ENCODE results near the gene ADAM33. TPM values are rescaled to one million over a fixed set of nuclear protein-coding genes. Genes with fewer than 3 reads are reported as not detected.

ADAM33 gene
- polyA plus RNA-seq, 1 donor from 2014 or later: not detected

GRCh38 chr20:3621111-3621510 lies 60.7 kb downstream of the ADAM33 start:
- Histone ChIP-seq H4K20me1 (ENCODE audit: insufficient read depth) (no peaks in the 10 kb centered on the region), H3K79me2 (replicated peaks; ENCODE audit: insufficient read depth, low read length) (no peaks in the 10 kb centered on the region), H3K36me3 (ENCODE audit: insufficient read depth, low read length) (no peaks in the 10 kb centered on the region), H3K9me3 (ENCODE audit: low read length) (no peaks in the 10 kb centered on the region), H3K4me3 (ENCODE audit: low read length) (no peak overlapping the region), H3F3A (ENCODE audit: insufficient read depth, low read length, poor library complexity, severe bottlenecking) (no peaks in the 10 kb centered on the region), H3K9me2 (ENCODE audit: insufficient read depth, low read length) (no peaks in the 10 kb centered on the region), H3K4me2 (ENCODE audit: low read length) (no peak overlapping the region), H3K9ac (ENCODE audit: low read length) (no peak overlapping the region), H3K27ac (ENCODE audit: low read length) (no peak overlapping the region), H3K27me3 (ENCODE audit: insufficient read depth, low read depth, low read length) (no peaks in the 10 kb centered on the region), H2AFZ (ENCODE audit: low read depth, low read length) (no peak overlapping the region)
- no peak for TF ChIP-seq RAD21 (conservative IDR thresholded peaks at IDR 0.05)
- no peak for TF ChIP-seq MXI1 (conservative IDR thresholded peaks at IDR 0.05; ENCODE audit: poor library complexity, severe bottlenecking)
- no peak for TF ChIP-seq REST (IDR thresholded peaks at IDR 0.05; ENCODE audit: borderline replicate concordance)
- TF ChIP-seq EP300 (conservative IDR thresholded peaks at IDR 0.05; ENCODE audit: poor library complexity, severe bottlenecking): no peak
- no peak for TF ChIP-seq CTCF (IDR thresholded peaks at IDR 0.05; ENCODE audit: poor library complexity, severe bottlenecking)
- no peak for TF ChIP-seq TAF1 (IDR thresholded peaks at IDR 0.05; ENCODE audit: low read depth)
- TF ChIP-seq POLR2AphosphoS5 (IDR thresholded peaks at IDR 0.05): no peak
- TF ChIP-seq EZH2 (IDR thresholded peaks at IDR 0.05; ENCODE audit: borderline replicate concordance, insufficient read depth, low read length, poor library complexity, severe bottlenecking): no peak
- no peak for TF ChIP-seq SMC3 (conservative IDR thresholded peaks at IDR 0.05; ENCODE audit: poor library complexity)

Other genes with a start within 250 kb of the ADAM33 start
- gene ATRN, start 211.0 kb downstream of the ADAM33 start, polyA plus RNA-seq: 27.5 and 29.0 TPM in 2 replicates
- not detected in 2 replicates for gene GFRA4, start 18.6 kb downstream of the ADAM33 start, polyA plus RNA-seq
- gene SIGLEC1, start 30.6 kb upstream of the ADAM33 start, polyA plus RNA-seq: 0.12 TPM in 1 of 2 replicates, not detected in the other
- gene HSPA12B, start 50.7 kb upstream of the ADAM33 start, polyA plus RNA-seq: not detected in 2 replicates
- 39.8 and 48.7 TPM in 2 replicates for gene ADISSP, start 85.7 kb upstream of the ADAM33 start, polyA plus RNA-seq
- 0.58 and 2.8 TPM in 2 replicates for gene SPEF1, start 99.4 kb upstream of the ADAM33 start, polyA plus RNA-seq
- 37.9 and 46.6 TPM in 2 replicates for gene CENPB, start 104.7 kb upstream of the ADAM33 start, polyA plus RNA-seq
- 21.9 and 26.5 TPM in 2 replicates for gene CDC25B, start 114.3 kb upstream of the ADAM33 start, polyA plus RNA-seq
- 11.3 and 14.0 TPM in 2 replicates for gene AP5S1, start 138.5 kb upstream of the ADAM33 start, polyA plus RNA-seq
- 5.4 and 7.2 TPM in 2 replicates for gene MAVS, start 164.8 kb upstream of the ADAM33 start, polyA plus RNA-seq
- gene PANK2, start 207.4 kb upstream of the ADAM33 start, polyA plus RNA-seq: 41.7 and 53.0 TPM in 2 replicates